OCI-LY3 (cell line): ENCODE measurements around the gene NPVF.

Source experiments
- H2AFZ ChIP-seq: fragments of 200-600, 300-600 bp; shearing (Covaris generic); 2 replicates; pipeline ENCODE4 v1.6.0; 2014; ENCODE audit warnings: antibody characterized with exemption, low read depth, low read length
- H3K27ac ChIP-seq: fragments of 200-600, 300-600 bp; sonication (generic); 2 replicates; pipeline ENCODE4 v1.5.1; 2014; ENCODE audit warnings: mild to moderate bottlenecking, low read length, moderate library complexity, mixed read lengths
- H3K27me3 ChIP-seq: fragments of 200-600, 300-600 bp; sonication (generic); 2 replicates; pipeline ENCODE4 v1.6.1; 2014; ENCODE audit warnings: low read depth, low read length, mixed read lengths
- H3K36me3 ChIP-seq: fragments of 200-600, 300-600 bp; sonication (generic); replicated peaks from 2 replicates; pipeline ENCODE3; 2014; ENCODE audit warnings: low read depth, low read length, mixed read lengths
- H3K4me1 ChIP-seq: fragments of 300-600, 200-600 bp; sonication (generic); 2 replicates; pipeline ENCODE4 v1.6.1; 2014; ENCODE audit warnings: low read length, mixed read lengths
- H3K4me2 ChIP-seq: fragments of 200-600, 300-600 bp; sonication (generic); 2 replicates; pipeline ENCODE4 v1.6.1; 2014; ENCODE audit warnings: low read length, mixed read lengths
- H3K4me3 ChIP-seq: fragments of 300-600, 200-600 bp; sonication (generic); 2 replicates; pipeline ENCODE4 v1.5.1; 2014; ENCODE audit warnings: antibody characterized with exemption, mild to moderate bottlenecking, low read length, moderate library complexity
- H3K79me2 ChIP-seq: fragments of 300-600, 200-600 bp; shearing (Covaris generic); 2 replicates; pipeline ENCODE4 v1.6.1; 2014; ENCODE audit warnings: mild to moderate bottlenecking, low read length, mixed read lengths
- H3K9ac ChIP-seq: fragments of 300-600, 200-600 bp; shearing (Covaris generic); 2 replicates; pipeline ENCODE4 v1.6.0; 2014; ENCODE audit warnings: mild to moderate bottlenecking, low read length, moderate library complexity
- H3K9me3 ChIP-seq: fragments of 200-600, 300-600 bp; shearing (Covaris generic); 2 replicates; pipeline ENCODE4 v1.6.1; 2014; ENCODE audit warnings: low read length, mixed read lengths; ENCODE audit not compliant: insufficient read depth
- H4K20me1 ChIP-seq: fragments of 200-600, 300-600 bp; sonication (generic); 2 replicates; pipeline ENCODE4 v1.6.1; 2016; ENCODE audit warnings: low read length, mixed read lengths; ENCODE audit not compliant: insufficient read depth
- CTCF ChIP-seq: fragments of 200-600, 300-600 bp; sonication (generic); IDR thresholded peaks from 2 replicates; pipeline ENCODE4 v1.5.1; 2014; ENCODE audit warnings: antibody characterized with exemption, low read length, low read depth
- EZH2phosphoT487 ChIP-seq: fragments of 200-600 bp; shearing (Covaris generic); IDR thresholded peaks from 2 replicates; pipeline ENCODE4 v1.6.1; 2018; ENCODE audit warnings: antibody characterized with exemption, mixed run types, low read depth

NPVF gene

GRCh38 chr7:25218191-25218590 lies 10.1 kb downstream of the NPVF start:
- Histone ChIP-seq H3K27ac (no peak overlapping the region), H2AFZ (no peak overlapping the region), H3K4me3 (no peak overlapping the region), H3K9ac (no peak overlapping the region), H3K36me3 (no peaks in the 10 kb centered on the region), H3K4me2 (no peak overlapping the region), H3K79me2 (no peaks in the 10 kb centered on the region), H3K9me3 (no peaks in the 10 kb centered on the region), H4K20me1 (no peaks in the 10 kb centered on the region), H3K4me1 (no peaks in the 10 kb centered on the region), H3K27me3 (peaks cover 7% of the 10 kb centered on the region)
- TF ChIP-seq EZH2phosphoT487: no peak
- no peak for TF ChIP-seq CTCF

GRCh38 chr7:25216837-25217236 lies 11.4 kb downstream of the NPVF start:
- Histone ChIP-seq H4K20me1 (no peaks in the 10 kb centered on the region), H3K9me3 (no peaks in the 10 kb centered on the region), H3K79me2 (no peaks in the 10 kb centered on the region), H2AFZ (no peak overlapping the region), H3K27ac (no peak overlapping the region), H3K4me2 (peak overlapping the region; percentile 14; the same call in 1 of the 2 replicates), H3K27me3 (peaks cover 7% of the 10 kb centered on the region; the same call in 1 of the 2 replicates), H3K4me1 (no peaks in the 10 kb centered on the region), H3K4me3 (no peak overlapping the region), H3K9ac (no peak overlapping the region), H3K36me3 (no peaks in the 10 kb centered on the region)
- TF ChIP-seq EZH2phosphoT487 (no peak), CTCF (peak; percentile 58)

- Histone ChIP-seq H3K9ac (no peak overlapping the region), H4K20me1 (no peaks in the 10 kb centered on the region), H2AFZ (peak overlapping the region; percentile 55; the same call in 1 of the 2 replicates), H3K36me3 (no peaks in the 10 kb centered on the region), H3K9me3 (no peaks in the 10 kb centered on the region), H3K27me3 (peaks cover 5% of the 10 kb centered on the region; the same call in 1 of the 2 replicates), H3K4me3 (0 out of 2 replicates have a peak overlapping the region, but pooled peaks have one; percentile 35), H3K4me2 (peak overlapping the region; percentile 45), H3K79me2 (no peaks in the 10 kb centered on the region), H3K27ac (no peak overlapping the region), H3K4me1 (no peaks in the 10 kb centered on the region)
- peak; percentile 15 for TF ChIP-seq CTCF
- no peak for TF ChIP-seq EZH2phosphoT487
Measured at GRCh38 chr7:25215694-25216335, 12.5 kb downstream of the NPVF start.

- Histone ChIP-seq H3K36me3 (no peaks in the 10 kb centered on the region), H3K4me3 (no peak overlapping the region), H4K20me1 (no peaks in the 10 kb centered on the region), H3K4me2 (no peak overlapping the region), H3K4me1 (no peaks in the 10 kb centered on the region), H3K9me3 (no peaks in the 10 kb centered on the region), H3K79me2 (no peaks in the 10 kb centered on the region), H3K27ac (no peak overlapping the region), H2AFZ (no peak overlapping the region), H3K27me3 (no peaks in the 10 kb centered on the region), H3K9ac (no peak overlapping the region)
- TF ChIP-seq CTCF (no peak), EZH2phosphoT487 (no peak)
Measured at GRCh38 chr7:25208525-25209221, 19.6 kb downstream of the NPVF start.
